IMR-90 (cell line): Measurements from ENCODE around the gene PTPRU. TPM values are rescaled to one million over a fixed set of nuclear protein-coding genes. Genes with fewer than 3 reads are reported as not detected.

ENCODE experiments used
- ATAC-seq: fragments of 200-7000 bp; cut with Tn5 transposase; 2 replicates; pipeline ENCODE4 v1.9.1; 2020; ENCODE audit warnings: low read depth, mild to moderate bottlenecking, moderate library complexity
- BruUV-seq: library from RNA; stranded (reverse); fragments of 400-500 nt; replicated peaks from 2 replicates; lab custom pipeline; 2021; lab: Mats Ljungman, UMichigan
- CTCF ChIA-PET: fragments of 300-600 bp; formaldehyde crosslinking; extraction: SDS; loops from one replicate; lab custom pipeline; 2021; ENCODE audit warnings: antibody characterized with exemption; lab: Yijun Ruan, JAX
- POLR2A ChIA-PET: fragments of 300-600 bp; sonication (Branson Sonifier 250); formaldehyde crosslinking; loops from one replicate; lab custom pipeline; 2022; ENCODE audit warnings: antibody characterized with exemption; ENCODE audit not compliant: unreplicated experiment; lab: Charles Lee
- DNase-seq: peaks from one replicate; pipeline ENCODE4 v3.0.0; 2013
- H2AFZ ChIP-seq: replicated peaks from 2 replicates; pipeline ENCODE3; 2013; ENCODE audit warnings: low read length, mild to moderate bottlenecking; ENCODE audit not compliant: poor library complexity
- H2AK5ac ChIP-seq: 2 replicates; pipeline ENCODE4 v1.6.1; 2013; ENCODE audit warnings: low read depth, low read length, inconsistent platforms
- H2AK9ac ChIP-seq: replicated peaks from 2 replicates; pipeline ENCODE3; 2013; ENCODE audit warnings: mild to moderate bottlenecking, low read depth, low read length, moderate library complexity; ENCODE audit not compliant: poor library complexity
- H2BK120ac ChIP-seq: 2 replicates; pipeline ENCODE4 v1.6.1; 2013; ENCODE audit warnings: low read depth, low read length, inconsistent platforms
- H2BK15ac ChIP-seq: 3 replicates; pipeline ENCODE4 v1.6.1; 2013; ENCODE audit warnings: low read depth, low read length, inconsistent platforms
- H2BK20ac ChIP-seq: 2 replicates; pipeline ENCODE4 v1.6.1; 2013; ENCODE audit warnings: low read depth, mild to moderate bottlenecking, inconsistent platforms, low read length, moderate library complexity
- H2BK5ac ChIP-seq: 2 replicates; pipeline ENCODE4 v1.6.1; 2013; ENCODE audit warnings: mild to moderate bottlenecking, low read depth, low read length, inconsistent platforms; ENCODE audit not compliant: poor library complexity, severe bottlenecking
- H3K14ac ChIP-seq: replicated peaks from 2 replicates; pipeline ENCODE4 v1.6.1; 2013; ENCODE audit warnings: low read depth, low read length, inconsistent platforms
- H3K18ac ChIP-seq: 2 replicates; pipeline ENCODE4 v1.6.1; 2013; ENCODE audit warnings: low read depth, low read length, control low read depth
- H3K23ac ChIP-seq: 2 replicates; pipeline ENCODE4 v1.6.1; 2013; ENCODE audit warnings: low read depth, low read length, inconsistent platforms
- H3K27ac ChIP-seq: 2 replicates; pipeline ENCODE4 v1.5.1; 2013; ENCODE audit warnings: mild to moderate bottlenecking, control low read depth, low read length; ENCODE audit not compliant: insufficient read depth
- H3K27me3 ChIP-seq: 2 replicates; pipeline ENCODE4 v1.6.1; 2013; ENCODE audit warnings: low read length; ENCODE audit not compliant: control insufficient read depth, insufficient read depth
- H3K36me3 ChIP-seq: 2 replicates; pipeline ENCODE4 v1.6.1; 2013; ENCODE audit warnings: low read length, mixed read lengths; ENCODE audit not compliant: control insufficient read depth, insufficient read depth
- H3K4ac ChIP-seq: 2 replicates; pipeline ENCODE4 v1.6.1; 2013; ENCODE audit warnings: low read depth, low read length, inconsistent platforms
- H3K4me1 ChIP-seq: 2 replicates; pipeline ENCODE4 v1.6.1; 2013; ENCODE audit warnings: low read length, mixed read lengths; ENCODE audit not compliant: control insufficient read depth, insufficient read depth
- H3K4me2 ChIP-seq: 2 replicates; pipeline ENCODE4 v1.6.1; 2013; ENCODE audit warnings: low read depth, mild to moderate bottlenecking, control low read depth, low read length, moderate library complexity
- H3K4me3 ChIP-seq: 2 replicates; pipeline ENCODE4 v1.5.1; 2013; ENCODE audit warnings: low read depth, mild to moderate bottlenecking, control low read depth, low read length, moderate library complexity; ENCODE audit not compliant: insufficient read depth
- H3K56ac ChIP-seq: 2 replicates; pipeline ENCODE4 v1.6.1; 2013; ENCODE audit warnings: low read length, inconsistent platforms; ENCODE audit not compliant: insufficient read depth; ENCODE audit errors: extremely low read depth
- H3K79me1 ChIP-seq, 2 experiments: 2 replicates each; pipeline ENCODE4 v1.6.1; 2013; ENCODE audit warnings: low read length in 2 of 2, inconsistent platforms in 1 of 2, low read depth in 1 of 2
- H3K9ac ChIP-seq: 2 replicates; pipeline ENCODE4 v1.6.1; 2013; ENCODE audit warnings: low read depth, low read length, control low read depth
- H3K9me1 ChIP-seq: 2 replicates; pipeline ENCODE4 v1.6.1; 2013; ENCODE audit warnings: low read length, inconsistent platforms; ENCODE audit not compliant: insufficient read depth
- H3K9me3 ChIP-seq: 2 replicates; pipeline ENCODE4 v1.6.1; 2013; ENCODE audit warnings: low read length; ENCODE audit not compliant: control insufficient read depth, insufficient read depth
- H4K20me1 ChIP-seq: 2 replicates; pipeline ENCODE4 v1.6.1; 2013; ENCODE audit warnings: low read length, inconsistent platforms; ENCODE audit not compliant: insufficient read depth
- H4K5ac ChIP-seq: 2 replicates; pipeline ENCODE4 v1.6.1; 2013; ENCODE audit warnings: mild to moderate bottlenecking, low read depth, low read length, control low read depth
- H4K8ac ChIP-seq, 2 experiments: 2 replicates each; pipeline ENCODE4 v1.6.1; 2013; ENCODE audit warnings: low read depth in 2 of 2, low read length in 2 of 2, control low read depth in 1 of 2, inconsistent platforms in 1 of 2
- H4K91ac ChIP-seq: 2 replicates; pipeline ENCODE4 v1.6.1; 2013; ENCODE audit warnings: low read depth, low read length, inconsistent platforms; ENCODE audit not compliant: insufficient read depth
- BHLHE40 ChIP-seq: fragments of 150-350 bp; IDR thresholded peaks from 2 replicates; pipeline ENCODE4 v1.6.1; 2016; ENCODE audit warnings: mild to moderate bottlenecking, low read depth, low read length
- CTCF ChIP-seq: conservative IDR thresholded peaks from 2 replicates; pipeline ENCODE4 v1.5.1; 2012; ENCODE audit warnings: mild to moderate bottlenecking, low read depth, low read length, improper control_type of control experiment
- ELK1 ChIP-seq: fragments of 150-350 bp; IDR thresholded peaks from 2 replicates; pipeline ENCODE4 v1.6.1; 2016; ENCODE audit warnings: low read depth, mild to moderate bottlenecking, low read length, moderate library complexity, borderline replicate concordance
- FOS ChIP-seq: fragments of 150-350 bp; IDR thresholded peaks from 2 replicates; pipeline ENCODE4 v1.6.1; 2016; ENCODE audit warnings: low read depth, low read length
- MAFK ChIP-seq: IDR thresholded peaks from 2 replicates; pipeline ENCODE4 v1.6.1; 2012; ENCODE audit warnings: low read depth, low read length, improper control_type of control experiment
- MXI1 ChIP-seq: IDR thresholded peaks from 2 replicates; pipeline ENCODE4 v1.6.1; 2012; ENCODE audit warnings: low read depth, mild to moderate bottlenecking, low read length, moderate library complexity, borderline replicate concordance
- NFE2L2 ChIP-seq: fragments of 150-350 bp; IDR thresholded peaks from 2 replicates; pipeline ENCODE4 v1.6.1; 2016; ENCODE audit warnings: low read depth, mild to moderate bottlenecking, low read length
- POLR2A ChIP-seq: IDR thresholded peaks from 2 replicates; pipeline ENCODE4 v1.6.1; 2012; ENCODE audit warnings: mild to moderate bottlenecking, low read depth, low read length
- RAD21 ChIP-seq: IDR thresholded peaks from 2 replicates; pipeline ENCODE4 v1.6.1; 2012; ENCODE audit warnings: low read length, improper control_type of control experiment
- RCOR1 ChIP-seq: IDR thresholded peaks from 2 replicates; pipeline ENCODE4 v1.6.1; 2012; ENCODE audit warnings: mild to moderate bottlenecking, low read length, improper control_type of control experiment; ENCODE audit not compliant: insufficient replicate concordance
- SMC3 ChIP-seq: fragments of 150-350 bp; IDR thresholded peaks from 2 replicates; pipeline ENCODE4 v1.6.1; 2016; ENCODE audit warnings: low read depth, mild to moderate bottlenecking, antibody characterized with exemption, low read length, moderate library complexity
- USF2 ChIP-seq: fragments of 150-350 bp; IDR thresholded peaks from 2 replicates; pipeline ENCODE4 v1.6.1; 2017; ENCODE audit warnings: mild to moderate bottlenecking, antibody characterized with exemption, low read length, low read depth
- WGBS, 2 experiments: methylation state at CpG; one replicate each; pipeline versions ENCODE4 v1.1.5 to v1.1.7; 2013; ENCODE audit warnings: missing lambda C conversion rate in 2 of 2; ENCODE audit not compliant: insufficient read length in 1 of 2; ENCODE audit errors: extremely low coverage in 2 of 2; 5-methylcytosine and 5-hydroxymethylcytosine counted together
- dilution Hi-C: fragments of 300-500 bp; cut with HindIII; formaldehyde crosslinking; loops from one replicate; pipeline ENCODE4 v1.14.3; 2018; ENCODE audit warnings: low sequenced_read_pairs; ENCODE audit not compliant: unreplicated experiment
- in situ Hi-C: fragments of 300-500 bp; cut with MboI; formaldehyde crosslinking; loops from 3 replicates; pipeline ENCODE4 v1.14.3; 2019; ENCODE audit warnings: low sequenced_read_pairs, inconsistent platforms, mixed read lengths
- intact Hi-C: fragments of 100-400 bp; cut with micrococcal nuclease; formaldehyde crosslinking; loops from 2 replicates; pipeline ENCODE4 v1.10.0; 2022
- polyA plus RNA-seq, 3 experiments: library from polyadenylated mRNA; depleted of rRNA; stranded (reverse); fragments of >200 nt; gene quantifications; 2 replicates each; pipeline ENCODE4 v1.2.3, GENCODE V29; 2012; ENCODE audit warnings: low replicate concordance in 1 of 3
- total RNA-seq: library from RNA; depleted of rRNA; stranded (reverse); fragments of >200 nt; gene quantifications from 2 replicates; pipeline ENCODE4 v1.2.3, GENCODE V29; 2012

Gene PTPRU
- total and polyA plus RNA-seq, 2 of the 4 experiments (the other 2 are of a cell fraction): 7.0 to 10.7 TPM

- Histone ChIP-seq H3K9me1 (no peaks in the 10 kb centered on the region), H3K56ac (no peak overlapping the region), H4K20me1 (no peaks in the 10 kb centered on the region), H3K4me1 (no peaks in the 10 kb centered on the region), H2BK20ac (no peak overlapping the region), H2BK5ac (no peak overlapping the region), H4K91ac (no peak overlapping the region), H3K36me3 (no peaks in the 10 kb centered on the region), H2AFZ (no peak overlapping the region), H4K5ac (no peak overlapping the region), H2AK9ac (no peak overlapping the region), H3K79me1 (no peaks in the 10 kb centered on the region), H3K14ac (no peak overlapping the region), H3K27ac (no peak overlapping the region), H3K23ac (no peak overlapping the region), H2BK15ac (no peak overlapping the region), H4K8ac (no peak overlapping the region), H3K4ac (no peak overlapping the region), H3K9ac (no peak overlapping the region), H3K27me3 (peaks cover 11% of the 10 kb centered on the region), H3K9me3 (no peaks in the 10 kb centered on the region), H3K4me3 (no peak overlapping the region), H3K4me2 (no peak overlapping the region), H2AK5ac (no peak overlapping the region), H2BK120ac (no peak overlapping the region), H3K18ac (no peak overlapping the region)
- DNase-seq (no peak), ATAC-seq (no peak)
- ChIA-PET POLR2A (no interaction called here), CTCF (interaction anchor here (1.0 to 1.9 kb wide), 2 partner anchors 8 to 11 kb away, joined by 3 to 7 read pairs; no protein-coding TSS in a partner anchor)
- TF ChIP-seq POLR2A (no peak), USF2 (no peak), ELK1 (no peak), RCOR1 (no peak), NFE2L2 (no peak), SMC3 (no peak), BHLHE40 (no peak), MXI1 (no peak), CTCF (no peak), MAFK (no peak), RAD21 (no peak), FOS (no peak)
- in situ Hi-C loops: no loop called here
- no TSS peak for BruUV-seq
- intact Hi-C loops: no loop called here
- dilution Hi-C loops: no loop called here
- WGBS, 2 experiments: 71% methylated on average over 1 of the region's 3 CpGs; no CpG with 5 or more reads in 1 of the 2 experiments
Observed at GRCh38 chr1:29333008-29333407, 96.7 kb downstream of the PTPRU start.
